Measurements from ENCODE around the gene UBR3. TPM values are rescaled to one million over a fixed set of nuclear protein-coding genes. Genes with fewer than 3 reads are reported as not detected.

UBR3 gene
- total RNA-seq, 1 experiment from 2014 or later = 16.4 TPM

DNA sequence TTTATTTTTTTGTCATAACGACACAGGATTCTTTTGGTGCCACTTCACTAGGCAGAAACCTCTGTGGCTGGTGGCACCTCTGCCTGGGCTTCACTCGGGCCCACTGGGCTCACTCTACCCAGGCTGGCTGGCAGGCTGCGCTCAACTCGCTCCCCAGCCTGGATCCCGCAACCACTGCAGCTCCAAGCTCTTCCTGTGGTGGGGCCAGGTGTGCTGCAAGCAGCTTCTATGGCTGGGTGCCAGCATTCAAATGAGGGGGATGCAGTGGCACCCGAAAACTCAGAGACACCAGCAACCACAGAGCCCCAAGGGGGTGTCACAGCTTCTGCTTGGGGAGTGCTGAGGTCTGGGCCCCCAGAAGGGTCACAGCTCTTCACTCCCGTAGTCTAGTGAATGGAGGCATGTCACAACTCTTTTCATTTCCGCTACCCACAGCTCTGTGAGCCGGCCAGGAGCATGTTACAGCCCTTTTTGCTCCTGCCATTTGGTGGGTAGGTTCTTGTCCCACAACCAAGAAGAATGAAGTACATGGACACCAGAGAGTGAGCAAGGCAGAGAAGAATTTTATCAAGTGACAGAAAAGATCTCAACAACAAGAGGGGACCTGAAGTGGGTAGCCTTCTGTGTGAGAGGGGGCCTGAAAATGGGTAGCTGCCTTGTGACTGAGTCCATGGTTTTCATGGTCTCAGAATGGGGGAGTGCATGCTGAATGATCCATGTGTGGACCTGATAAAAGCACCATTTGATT, 170.1 kb downstream of the UBR3 start (continued):
- TF ChIP-seq, protein P1, sequence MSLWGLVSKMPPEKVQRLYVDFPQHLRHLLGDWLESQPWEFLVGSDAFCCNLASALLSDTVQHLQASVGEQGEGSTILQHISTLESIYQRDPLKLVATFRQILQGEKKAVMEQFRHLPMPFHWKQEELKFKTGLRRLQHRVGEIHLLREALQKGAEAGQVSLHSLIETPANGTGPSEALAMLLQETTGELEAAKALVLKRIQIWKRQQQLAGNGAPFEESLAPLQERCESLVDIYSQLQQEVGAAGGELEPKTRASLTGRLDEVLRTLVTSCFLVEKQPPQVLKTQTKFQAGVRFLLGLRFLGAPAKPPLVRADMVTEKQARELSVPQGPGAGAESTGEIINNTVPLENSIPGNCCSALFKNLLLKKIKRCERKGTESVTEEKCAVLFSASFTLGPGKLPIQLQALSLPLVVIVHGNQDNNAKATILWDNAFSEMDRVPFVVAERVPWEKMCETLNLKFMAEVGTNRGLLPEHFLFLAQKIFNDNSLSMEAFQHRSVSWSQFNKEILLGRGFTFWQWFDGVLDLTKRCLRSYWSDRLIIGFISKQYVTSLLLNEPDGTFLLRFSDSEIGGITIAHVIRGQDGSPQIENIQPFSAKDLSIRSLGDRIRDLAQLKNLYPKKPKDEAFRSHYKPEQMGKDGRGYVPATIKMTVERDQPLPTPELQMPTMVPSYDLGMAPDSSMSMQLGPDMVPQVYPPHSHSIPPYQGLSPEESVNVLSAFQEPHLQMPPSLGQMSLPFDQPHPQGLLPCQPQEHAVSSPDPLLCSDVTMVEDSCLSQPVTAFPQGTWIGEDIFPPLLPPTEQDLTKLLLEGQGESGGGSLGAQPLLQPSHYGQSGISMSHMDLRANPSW (CRISPR knock-in tag; conservative IDR thresholded peaks at IDR 0.05; ENCODE audit: low read depth) = no peak
- TF ChIP-seq ZNF219 (CRISPR knock-in tag; IDR thresholded peaks at IDR 0.05; ENCODE audit: borderline replicate concordance) (no peak), ZNF423 (CRISPR knock-in tag; IDR thresholded peaks at IDR 0.05) (no peak), ZNF416 (CRISPR knock-in tag; IDR thresholded peaks at IDR 0.05) (no peak)
- TF ChIP-seq, protein P2, sequence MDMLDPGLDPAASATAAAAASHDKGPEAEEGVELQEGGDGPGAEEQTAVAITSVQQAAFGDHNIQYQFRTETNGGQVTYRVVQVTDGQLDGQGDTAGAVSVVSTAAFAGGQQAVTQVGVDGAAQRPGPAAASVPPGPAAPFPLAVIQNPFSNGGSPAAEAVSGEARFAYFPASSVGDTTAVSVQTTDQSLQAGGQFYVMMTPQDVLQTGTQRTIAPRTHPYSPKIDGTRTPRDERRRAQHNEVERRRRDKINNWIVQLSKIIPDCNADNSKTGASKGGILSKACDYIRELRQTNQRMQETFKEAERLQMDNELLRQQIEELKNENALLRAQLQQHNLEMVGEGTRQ (CRISPR knock-in tag; IDR thresholded peaks at IDR 0.05) = no peak

GRCh38 chr2:169999054-169999453, 171.8 kb downstream of the UBR3 start:
- Mint-ChIP-seq H3K4me3 (no peak overlapping the region), H3K27ac (no peak overlapping the region), H3K4me1 (peaks cover 5% of the 10 kb centered on the region; the same call in 1 of the 2 replicates), H3K27me3 (ENCODE audit: low read depth) (no peaks in the 10 kb centered on the region), H3K9me3 (peaks cover 12% of the 10 kb centered on the region; the same call in 1 of the 2 replicates), H3K36me3 (peaks cover 31% of the 10 kb centered on the region)
- ChIA-PET CTCF (no interaction called here), POLR2A (no interaction called here)
- DNase-seq (ENCODE audit: low spot score) (no peak), ATAC-seq (no peak)
- TF ChIP-seq, protein P3, sequence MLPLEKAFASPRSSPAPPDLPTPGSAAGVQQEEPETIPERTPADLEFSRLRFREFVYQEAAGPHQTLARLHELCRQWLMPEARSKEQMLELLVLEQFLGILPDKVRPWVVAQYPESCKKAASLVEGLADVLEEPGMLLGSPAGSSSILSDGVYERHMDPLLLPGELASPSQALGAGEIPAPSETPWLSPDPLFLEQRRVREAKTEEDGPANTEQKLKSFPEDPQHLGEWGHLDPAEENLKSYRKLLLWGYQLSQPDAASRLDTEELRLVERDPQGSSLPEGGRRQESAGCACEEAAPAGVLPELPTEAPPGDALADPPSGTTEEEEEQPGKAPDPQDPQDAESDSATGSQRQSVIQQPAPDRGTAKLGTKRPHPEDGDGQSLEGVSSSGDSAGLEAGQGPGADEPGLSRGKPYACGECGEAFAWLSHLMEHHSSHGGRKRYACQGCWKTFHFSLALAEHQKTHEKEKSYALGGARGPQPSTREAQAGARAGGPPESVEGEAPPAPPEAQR (CRISPR knock-in tag; IDR thresholded peaks at IDR 0.05) = no peak
- TF ChIP-seq SMAD3 (CRISPR knock-in tag; IDR thresholded peaks at IDR 0.05; ENCODE audit: borderline replicate concordance) = no peak
- no peak for TF ChIP-seq NFATC4 (CRISPR knock-in tag; IDR thresholded peaks at IDR 0.05)
- no peak for TF ChIP-seq EMX1 (CRISPR knock-in tag; IDR thresholded peaks at IDR 0.05)
- no peak for TF ChIP-seq ATF2 (CRISPR knock-in tag; IDR thresholded peaks at IDR 0.05; ENCODE audit: borderline replicate concordance, low read depth)
- no peak for TF ChIP-seq ETV6 (CRISPR knock-in tag; IDR thresholded peaks at IDR 0.05)
- no peak for TF ChIP-seq FOXJ3 (CRISPR knock-in tag; IDR thresholded peaks at IDR 0.05; ENCODE audit: borderline replicate concordance)
- TF ChIP-seq, protein P4, sequence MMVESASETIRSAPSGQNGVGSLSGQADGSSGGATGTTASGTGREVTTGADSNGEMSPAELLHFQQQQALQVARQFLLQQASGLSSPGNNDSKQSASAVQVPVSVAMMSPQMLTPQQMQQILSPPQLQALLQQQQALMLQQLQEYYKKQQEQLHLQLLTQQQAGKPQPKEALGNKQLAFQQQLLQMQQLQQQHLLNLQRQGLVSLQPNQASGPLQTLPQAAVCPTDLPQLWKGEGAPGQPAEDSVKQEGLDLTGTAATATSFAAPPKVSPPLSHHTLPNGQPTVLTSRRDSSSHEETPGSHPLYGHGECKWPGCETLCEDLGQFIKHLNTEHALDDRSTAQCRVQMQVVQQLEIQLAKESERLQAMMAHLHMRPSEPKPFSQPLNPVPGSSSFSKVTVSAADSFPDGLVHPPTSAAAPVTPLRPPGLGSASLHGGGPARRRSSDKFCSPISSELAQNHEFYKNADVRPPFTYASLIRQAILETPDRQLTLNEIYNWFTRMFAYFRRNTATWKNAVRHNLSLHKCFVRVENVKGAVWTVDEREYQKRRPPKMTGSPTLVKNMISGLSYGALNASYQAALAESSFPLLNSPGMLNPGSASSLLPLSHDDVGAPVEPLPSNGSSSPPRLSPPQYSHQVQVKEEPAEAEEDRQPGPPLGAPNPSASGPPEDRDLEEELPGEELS (CRISPR knock-in tag; IDR thresholded peaks at IDR 0.05) = no peak
- TF ChIP-seq RELA (CRISPR knock-in tag; IDR thresholded peaks at IDR 0.05; ENCODE audit: borderline replicate concordance) = no peak
- TF ChIP-seq, protein P5, sequence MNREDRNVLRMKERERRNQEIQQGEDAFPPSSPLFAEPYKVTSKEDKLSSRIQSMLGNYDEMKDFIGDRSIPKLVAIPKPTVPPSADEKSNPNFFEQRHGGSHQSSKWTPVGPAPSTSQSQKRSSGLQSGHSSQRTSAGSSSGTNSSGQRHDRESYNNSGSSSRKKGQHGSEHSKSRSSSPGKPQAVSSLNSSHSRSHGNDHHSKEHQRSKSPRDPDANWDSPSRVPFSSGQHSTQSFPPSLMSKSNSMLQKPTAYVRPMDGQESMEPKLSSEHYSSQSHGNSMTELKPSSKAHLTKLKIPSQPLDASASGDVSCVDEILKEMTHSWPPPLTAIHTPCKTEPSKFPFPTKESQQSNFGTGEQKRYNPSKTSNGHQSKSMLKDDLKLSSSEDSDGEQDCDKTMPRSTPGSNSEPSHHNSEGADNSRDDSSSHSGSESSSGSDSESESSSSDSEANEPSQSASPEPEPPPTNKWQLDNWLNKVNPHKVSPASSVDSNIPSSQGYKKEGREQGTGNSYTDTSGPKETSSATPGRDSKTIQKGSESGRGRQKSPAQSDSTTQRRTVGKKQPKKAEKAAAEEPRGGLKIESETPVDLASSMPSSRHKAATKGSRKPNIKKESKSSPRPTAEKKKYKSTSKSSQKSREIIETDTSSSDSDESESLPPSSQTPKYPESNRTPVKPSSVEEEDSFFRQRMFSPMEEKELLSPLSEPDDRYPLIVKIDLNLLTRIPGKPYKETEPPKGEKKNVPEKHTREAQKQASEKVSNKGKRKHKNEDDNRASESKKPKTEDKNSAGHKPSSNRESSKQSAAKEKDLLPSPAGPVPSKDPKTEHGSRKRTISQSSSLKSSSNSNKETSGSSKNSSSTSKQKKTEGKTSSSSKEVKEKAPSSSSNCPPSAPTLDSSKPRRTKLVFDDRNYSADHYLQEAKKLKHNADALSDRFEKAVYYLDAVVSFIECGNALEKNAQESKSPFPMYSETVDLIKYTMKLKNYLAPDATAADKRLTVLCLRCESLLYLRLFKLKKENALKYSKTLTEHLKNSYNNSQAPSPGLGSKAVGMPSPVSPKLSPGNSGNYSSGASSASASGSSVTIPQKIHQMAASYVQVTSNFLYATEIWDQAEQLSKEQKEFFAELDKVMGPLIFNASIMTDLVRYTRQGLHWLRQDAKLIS (CRISPR knock-in tag; IDR thresholded peaks at IDR 0.05; ENCODE audit: borderline replicate concordance) = no peak
- no peak for TF ChIP-seq JAZF1 (CRISPR knock-in tag; IDR thresholded peaks at IDR 0.05)
- TF ChIP-seq SOX15 (CRISPR knock-in tag; IDR thresholded peaks at IDR 0.05) = no peak
- TF ChIP-seq, protein P6, sequence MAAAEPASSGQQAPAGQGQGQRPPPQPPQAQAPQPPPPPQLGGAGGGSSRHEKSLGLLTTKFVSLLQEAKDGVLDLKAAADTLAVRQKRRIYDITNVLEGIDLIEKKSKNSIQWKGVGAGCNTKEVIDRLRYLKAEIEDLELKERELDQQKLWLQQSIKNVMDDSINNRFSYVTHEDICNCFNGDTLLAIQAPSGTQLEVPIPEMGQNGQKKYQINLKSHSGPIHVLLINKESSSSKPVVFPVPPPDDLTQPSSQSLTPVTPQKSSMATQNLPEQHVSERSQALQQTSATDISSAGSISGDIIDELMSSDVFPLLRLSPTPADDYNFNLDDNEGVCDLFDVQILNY (CRISPR knock-in tag; IDR thresholded peaks at IDR 0.05) = no peak
- no peak for TF ChIP-seq NFE2L1 (CRISPR knock-in tag; IDR thresholded peaks at IDR 0.05)
- TF ChIP-seq, protein P7, sequence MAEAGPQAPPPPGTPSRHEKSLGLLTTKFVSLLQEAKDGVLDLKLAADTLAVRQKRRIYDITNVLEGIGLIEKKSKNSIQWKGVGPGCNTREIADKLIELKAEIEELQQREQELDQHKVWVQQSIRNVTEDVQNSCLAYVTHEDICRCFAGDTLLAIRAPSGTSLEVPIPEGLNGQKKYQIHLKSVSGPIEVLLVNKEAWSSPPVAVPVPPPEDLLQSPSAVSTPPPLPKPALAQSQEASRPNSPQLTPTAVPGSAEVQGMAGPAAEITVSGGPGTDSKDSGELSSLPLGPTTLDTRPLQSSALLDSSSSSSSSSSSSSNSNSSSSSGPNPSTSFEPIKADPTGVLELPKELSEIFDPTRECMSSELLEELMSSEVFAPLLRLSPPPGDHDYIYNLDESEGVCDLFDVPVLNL (CRISPR knock-in tag; IDR thresholded peaks at IDR 0.05; ENCODE audit: borderline replicate concordance, low read depth) = no peak
- no peak for TF ChIP-seq GABPB1 (CRISPR knock-in tag; IDR thresholded peaks at IDR 0.05)

Measured in WTC11 (cell line).